ENCODE results near the gene ARHGEF17.

DNA sequence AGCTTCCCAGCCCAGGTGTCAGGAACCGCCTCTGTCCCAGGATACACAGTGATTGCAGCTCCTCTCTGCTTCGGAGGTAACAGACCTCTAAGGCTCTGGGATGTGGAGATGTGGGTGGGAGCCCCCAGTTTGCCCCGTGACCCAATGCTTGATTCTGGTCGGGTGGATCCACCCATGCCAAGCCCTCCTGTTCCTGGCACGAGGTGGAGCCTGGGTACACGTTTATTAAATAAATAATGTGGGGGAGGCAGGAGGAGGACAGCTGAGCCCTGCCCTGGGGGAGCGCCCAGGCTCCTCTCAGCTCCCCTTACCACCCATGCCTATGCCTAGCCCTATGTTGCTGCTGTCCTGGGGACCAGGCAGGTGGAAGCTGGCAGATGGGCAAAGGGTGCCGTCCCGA, 16.0 kb downstream of the ARHGEF17 start:
- TF ChIP-seq, protein P1, sequence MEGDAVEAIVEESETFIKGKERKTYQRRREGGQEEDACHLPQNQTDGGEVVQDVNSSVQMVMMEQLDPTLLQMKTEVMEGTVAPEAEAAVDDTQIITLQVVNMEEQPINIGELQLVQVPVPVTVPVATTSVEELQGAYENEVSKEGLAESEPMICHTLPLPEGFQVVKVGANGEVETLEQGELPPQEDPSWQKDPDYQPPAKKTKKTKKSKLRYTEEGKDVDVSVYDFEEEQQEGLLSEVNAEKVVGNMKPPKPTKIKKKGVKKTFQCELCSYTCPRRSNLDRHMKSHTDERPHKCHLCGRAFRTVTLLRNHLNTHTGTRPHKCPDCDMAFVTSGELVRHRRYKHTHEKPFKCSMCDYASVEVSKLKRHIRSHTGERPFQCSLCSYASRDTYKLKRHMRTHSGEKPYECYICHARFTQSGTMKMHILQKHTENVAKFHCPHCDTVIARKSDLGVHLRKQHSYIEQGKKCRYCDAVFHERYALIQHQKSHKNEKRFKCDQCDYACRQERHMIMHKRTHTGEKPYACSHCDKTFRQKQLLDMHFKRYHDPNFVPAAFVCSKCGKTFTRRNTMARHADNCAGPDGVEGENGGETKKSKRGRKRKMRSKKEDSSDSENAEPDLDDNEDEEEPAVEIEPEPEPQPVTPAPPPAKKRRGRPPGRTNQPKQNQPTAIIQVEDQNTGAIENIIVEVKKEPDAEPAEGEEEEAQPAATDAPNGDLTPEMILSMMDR (conservative IDR thresholded peaks at IDR 0.05; ENCODE audit: low read depth, low read length) = no peak
- TF ChIP-seq EZH2 (IDR thresholded peaks at IDR 0.05; ENCODE audit: borderline replicate concordance, low read depth, low read length, poor library complexity, severe bottlenecking) = no peak

All from A673 (cell line).